Non-pigmented ciliary epithelial cell (primary cell): ENCODE measurements around the gene ADORA2A.

Source experiments
- DNase-seq: peaks from one replicate; pipeline ENCODE4 v3.0.0-alpha.2; 2010; ENCODE audit warnings: low read depth

Gene ADORA2A

DNA sequence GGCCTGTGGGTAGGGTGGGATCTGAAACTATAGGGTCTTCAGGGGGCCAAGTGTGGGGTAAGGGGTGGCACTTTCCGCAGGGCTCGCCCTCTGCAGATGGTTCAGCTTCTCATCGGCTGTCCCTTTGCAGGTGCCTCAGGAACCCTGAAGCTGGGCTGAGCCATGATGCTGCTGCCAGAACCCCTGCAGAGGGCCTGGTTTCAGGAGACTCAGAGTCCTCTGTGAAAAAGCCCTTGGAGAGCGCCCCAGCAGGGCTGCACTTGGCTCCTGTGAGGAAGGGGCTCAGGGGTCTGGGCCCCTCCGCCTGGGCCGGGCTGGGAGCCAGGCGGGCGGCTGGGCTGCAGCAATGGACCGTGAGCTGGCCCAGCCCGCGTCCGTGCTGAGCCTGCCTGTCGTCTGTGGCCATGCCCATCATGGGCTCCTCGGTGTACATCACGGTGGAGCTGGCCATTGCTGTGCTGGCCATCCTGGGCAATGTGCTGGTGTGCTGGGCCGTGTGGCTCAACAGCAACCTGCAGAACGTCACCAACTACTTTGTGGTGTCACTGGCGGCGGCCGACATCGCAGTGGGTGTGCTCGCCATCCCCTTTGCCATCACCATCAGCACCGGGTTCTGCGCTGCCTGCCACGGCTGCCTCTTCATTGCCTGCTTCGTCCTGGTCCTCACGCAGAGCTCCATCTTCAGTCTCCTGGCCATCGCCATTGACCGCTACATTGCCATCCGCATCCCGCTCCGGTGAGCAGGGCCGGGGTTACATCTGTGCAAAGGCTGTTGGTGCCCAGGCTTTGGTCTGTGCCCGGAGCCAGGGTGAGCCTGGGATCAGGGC, 5.8 kb downstream of the ADORA2A start:
- DNase-seq = no peak

DNA sequence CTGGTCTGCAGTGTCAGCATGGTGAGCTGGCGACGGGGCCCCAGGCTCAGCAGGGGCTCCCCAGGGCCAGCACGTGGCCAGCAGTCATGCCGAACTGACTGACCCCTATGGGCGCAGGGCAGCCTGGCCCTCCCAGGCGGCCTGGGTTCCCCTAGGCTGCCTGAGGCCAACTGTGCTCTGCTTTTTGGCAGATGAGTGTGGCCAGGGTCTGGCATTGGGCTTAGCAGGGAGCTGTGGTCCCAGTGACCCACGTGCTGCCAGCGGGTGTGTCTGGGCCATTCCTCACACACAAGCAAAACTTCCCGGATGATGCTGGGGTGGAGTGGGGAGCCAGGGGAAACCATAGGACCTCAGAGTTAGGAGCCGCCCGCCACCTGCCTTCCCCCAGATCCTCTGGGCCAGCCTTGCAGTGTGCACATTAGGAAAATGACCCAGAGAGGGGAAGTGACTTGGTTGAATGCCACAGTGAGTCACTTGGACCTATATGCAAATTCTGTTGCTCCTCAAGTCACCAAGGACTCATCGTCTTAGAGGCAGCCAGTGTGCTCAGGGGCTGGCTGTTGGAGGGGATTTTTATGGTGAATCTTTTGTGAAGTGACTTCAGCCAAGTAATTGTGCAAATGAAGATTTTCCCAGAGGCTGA, 6.5 kb downstream of the ADORA2A start:
- DNase-seq = no peak

DNA sequence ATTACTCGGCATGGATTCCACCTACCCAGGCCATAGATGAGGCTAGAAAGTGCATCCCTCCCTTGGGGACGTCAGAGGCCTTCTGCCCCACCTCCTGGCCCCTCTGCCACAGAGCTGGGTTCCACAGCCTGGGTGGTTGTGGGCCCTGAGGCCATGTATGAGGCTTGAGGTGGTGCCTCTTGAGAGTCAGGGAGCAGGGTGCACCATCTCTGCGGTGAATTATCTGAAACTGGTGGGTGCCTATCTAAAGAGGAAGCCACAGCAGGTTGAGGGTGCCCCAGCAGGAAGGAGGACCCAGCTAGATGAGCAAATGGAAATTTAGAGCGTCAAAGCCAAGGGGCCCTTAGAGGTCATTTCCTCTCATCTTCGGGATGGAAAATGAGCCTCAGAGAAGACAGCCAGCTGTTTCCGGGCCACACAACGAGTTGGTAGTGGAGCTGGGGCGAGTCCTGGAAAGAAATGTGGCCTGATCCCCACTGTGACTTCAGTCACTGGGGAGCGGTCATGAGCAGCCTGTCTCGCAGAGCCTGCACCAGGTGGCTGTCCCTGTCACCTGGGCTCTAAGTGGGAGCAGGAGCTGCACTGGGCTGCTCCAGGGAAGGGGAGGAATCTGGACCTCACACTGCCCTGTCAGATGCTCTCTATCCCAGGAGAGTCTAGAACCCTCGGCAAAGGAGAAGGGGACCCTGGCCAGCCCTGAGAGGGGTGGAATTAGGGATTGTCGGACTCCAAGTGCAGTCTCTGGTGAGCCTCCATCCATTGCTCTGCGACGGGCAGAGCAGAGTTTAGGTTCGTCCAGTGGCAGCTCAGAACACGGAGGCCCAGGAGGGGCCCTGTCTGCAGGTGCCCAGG, 7.3 kb downstream of the ADORA2A start:
- no peak for DNase-seq

DNA sequence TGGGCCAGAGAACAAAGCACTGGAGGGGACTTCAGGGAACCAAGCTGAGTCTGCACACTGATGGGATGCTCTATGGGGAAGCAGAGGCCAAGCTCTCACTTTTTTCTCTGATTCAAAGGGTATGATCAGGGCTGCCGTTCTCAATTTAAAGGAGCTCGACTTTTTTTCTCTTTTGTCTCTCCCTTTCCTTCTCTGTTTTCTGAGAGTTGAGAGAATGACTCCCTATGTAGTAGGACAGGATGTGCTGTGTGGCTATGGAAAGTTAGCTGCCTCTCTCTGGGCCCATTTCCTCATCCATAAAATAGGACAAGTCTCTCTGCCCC, 7.9 kb downstream of the ADORA2A start:
- DNase-seq = no peak

DNA sequence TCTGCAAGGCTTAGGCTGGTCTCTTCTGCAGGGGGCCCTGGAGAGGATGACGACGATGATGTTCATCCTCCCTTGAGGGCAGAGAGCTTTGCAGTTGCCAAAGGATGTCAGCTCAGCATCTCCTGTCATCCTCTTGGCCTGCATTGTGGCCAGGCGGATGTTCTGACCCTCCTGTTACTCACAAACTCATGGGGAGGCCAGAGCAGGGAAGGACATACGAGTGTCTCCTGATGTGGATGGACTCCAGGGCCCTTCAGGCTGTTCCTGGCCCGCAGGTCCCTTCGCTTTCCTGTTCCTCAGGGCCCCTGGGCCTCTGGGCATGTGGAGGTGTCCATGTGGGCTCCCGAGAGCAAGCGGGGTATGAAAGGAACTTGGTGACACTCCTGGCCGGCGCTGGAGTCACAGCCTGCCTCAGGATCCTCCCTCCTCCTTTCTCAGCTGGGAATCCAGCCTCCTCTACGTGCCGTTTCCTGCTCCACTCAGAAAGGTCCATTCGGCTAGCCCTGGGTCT, 8.5 kb downstream of the ADORA2A start:
- no peak for DNase-seq

DNA sequence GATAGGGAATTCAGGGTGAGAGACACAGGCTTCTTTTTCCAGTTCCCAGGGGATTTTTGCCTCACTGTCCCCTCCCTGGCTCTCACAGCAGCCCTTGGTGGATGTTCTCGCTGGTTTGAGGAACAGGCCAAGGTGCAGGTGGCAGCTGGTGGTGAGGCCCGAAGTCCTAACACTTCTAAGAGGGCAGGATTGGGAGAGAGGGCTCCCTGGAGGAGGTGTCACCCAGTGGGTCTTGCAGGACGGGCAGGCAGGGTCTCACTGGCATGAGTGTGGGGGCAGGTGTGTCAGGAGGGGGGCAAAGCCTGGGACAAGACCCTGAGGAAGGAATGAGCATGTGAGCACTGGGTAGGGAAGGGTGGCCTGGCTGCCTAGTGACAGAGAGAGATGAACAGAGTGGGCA, 9.2 kb downstream of the ADORA2A start:
- no peak for DNase-seq

DNA sequence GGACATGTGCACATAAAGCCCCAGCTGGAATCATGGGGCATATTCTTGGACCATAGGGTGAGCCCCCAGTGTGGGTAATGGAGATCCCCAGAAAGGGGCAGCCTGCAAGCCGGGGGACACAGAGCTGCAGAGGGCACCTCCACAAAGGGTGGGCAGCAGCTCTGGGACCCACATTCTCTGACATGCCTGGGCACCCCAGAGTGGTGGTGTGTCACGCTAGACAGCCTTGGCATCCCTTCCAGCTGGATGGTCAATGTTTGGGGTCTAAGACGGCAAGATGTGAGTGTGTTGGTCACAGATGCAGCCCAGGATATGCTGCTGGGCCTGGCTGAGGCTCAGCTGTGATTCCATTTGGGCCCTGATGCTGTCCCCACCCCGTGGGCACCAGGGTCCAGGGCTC, 9.7 kb downstream of the ADORA2A start:
- no peak for DNase-seq

DNA sequence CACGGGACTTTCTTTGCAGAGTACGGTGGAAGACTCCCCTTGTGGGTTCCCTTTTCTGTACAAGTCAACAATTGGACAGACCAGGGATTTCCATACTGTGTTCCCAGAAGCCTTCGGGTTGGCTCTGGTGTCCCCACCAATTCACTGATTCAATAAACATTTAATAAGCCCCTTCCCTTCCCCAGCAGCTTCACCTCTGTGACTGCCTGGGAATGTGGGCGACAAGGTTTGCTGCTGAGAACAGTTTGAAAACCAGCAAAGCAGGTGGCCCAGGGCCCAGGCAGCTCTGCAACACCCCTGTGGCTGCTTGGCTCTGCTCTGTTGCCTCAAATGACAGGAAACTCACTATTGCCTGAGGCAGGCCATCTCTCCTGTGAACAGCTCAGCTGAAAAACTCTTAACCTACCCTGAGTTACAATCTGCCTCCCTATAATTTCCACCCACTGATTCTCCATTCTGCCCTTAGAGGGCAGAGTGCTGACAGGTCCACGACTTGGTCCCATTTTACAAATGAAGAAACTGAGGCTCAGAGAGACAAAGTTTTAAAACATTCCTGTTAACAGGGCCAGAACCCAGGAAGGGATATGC, 10.4 kb downstream of the ADORA2A start:
- DNase-seq = no peak

DNA sequence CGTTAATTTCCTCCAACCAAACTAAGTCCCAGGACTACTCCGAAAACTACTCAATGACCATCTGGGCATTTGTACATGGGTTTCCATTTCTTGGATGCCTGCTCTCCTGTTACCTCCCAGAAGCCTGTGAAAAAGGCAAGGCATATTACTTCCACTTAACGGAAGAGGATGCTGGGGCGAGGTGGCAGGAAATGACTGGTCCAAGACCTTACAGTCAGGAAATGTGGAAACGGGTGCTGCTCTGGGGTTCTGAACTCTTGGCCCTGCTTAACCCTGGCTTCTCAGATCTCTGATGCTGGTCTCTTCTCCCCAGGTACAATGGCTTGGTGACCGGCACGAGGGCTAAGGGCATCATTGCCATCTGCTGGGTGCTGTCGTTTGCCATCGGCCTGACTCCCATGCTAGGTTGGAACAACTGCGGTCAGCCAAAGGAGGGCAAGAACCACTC, 12.9 kb downstream of the ADORA2A start:
- DNase-seq = no peak

DNA sequence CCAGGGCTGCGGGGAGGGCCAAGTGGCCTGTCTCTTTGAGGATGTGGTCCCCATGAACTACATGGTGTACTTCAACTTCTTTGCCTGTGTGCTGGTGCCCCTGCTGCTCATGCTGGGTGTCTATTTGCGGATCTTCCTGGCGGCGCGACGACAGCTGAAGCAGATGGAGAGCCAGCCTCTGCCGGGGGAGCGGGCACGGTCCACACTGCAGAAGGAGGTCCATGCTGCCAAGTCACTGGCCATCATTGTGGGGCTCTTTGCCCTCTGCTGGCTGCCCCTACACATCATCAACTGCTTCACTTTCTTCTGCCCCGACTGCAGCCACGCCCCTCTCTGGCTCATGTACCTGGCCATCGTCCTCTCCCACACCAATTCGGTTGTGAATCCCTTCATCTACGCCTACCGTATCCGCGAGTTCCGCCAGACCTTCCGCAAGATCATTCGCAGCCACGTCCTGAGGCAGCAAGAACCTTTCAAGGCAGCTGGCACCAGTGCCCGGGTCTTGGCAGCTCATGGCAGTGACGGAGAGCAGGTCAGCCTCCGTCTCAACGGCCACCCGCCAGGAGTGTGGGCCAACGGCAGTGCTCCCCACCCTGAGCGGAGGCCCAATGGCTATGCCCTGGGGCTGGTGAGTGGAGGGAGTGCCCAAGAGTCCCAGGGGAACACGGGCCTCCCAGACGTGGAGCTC, 13.5 kb downstream of the ADORA2A start:
- DNase-seq = no peak

DNA sequence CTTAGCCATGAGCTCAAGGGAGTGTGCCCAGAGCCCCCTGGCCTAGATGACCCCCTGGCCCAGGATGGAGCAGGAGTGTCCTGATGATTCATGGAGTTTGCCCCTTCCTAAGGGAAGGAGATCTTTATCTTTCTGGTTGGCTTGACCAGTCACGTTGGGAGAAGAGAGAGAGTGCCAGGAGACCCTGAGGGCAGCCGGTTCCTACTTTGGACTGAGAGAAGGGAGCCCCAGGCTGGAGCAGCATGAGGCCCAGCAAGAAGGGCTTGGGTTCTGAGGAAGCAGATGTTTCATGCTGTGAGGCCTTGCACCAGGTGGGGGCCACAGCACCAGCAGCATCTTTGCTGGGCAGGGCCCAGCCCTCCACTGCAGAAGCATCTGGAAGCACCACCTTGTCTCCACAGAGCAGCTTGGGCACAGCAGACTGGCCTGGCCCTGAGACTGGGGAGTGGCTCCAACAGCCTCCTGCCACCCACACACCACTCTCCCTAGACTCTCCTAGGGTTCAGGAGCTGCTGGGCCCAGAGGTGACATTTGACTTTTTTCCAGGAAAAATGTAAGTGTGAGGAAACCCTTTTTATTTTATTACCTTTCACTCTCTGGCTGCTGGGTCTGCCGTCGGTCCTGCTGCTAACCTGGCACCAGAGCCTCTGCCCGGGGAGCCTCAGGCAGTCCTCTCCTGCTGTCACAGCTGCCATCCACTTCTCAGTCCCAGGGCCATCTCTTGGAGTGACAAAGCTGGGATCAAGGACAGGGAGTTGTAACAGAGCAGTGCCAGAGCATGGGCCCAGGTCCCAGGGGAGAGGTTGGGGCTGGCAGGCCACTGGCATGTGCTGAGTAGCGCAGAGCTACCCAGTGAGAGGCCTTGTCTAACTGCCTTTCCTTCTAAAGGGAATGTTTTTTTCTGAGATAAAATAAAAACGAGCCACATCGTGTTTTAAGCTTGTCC, 14.3 kb downstream of the ADORA2A start:
- no peak for DNase-seq

DNA sequence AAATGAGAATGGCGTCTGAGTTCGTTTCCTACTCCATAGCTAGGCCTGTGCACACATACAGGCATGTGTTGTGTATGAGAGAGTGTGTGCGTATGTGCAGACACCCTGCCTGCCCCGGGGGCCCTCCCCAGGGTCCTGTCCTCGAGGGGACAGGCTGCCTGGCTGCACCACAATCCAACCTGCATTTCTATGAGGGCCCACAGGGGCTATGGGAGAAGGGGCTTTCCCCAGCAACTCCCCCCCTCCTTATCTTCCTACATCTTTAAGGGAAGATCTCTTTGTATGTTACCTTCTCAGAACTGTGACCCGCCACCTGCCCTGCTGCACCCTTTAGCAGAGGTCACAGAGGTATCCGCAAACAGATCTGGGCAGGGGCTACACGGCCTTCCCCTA, 14.9 kb downstream of the ADORA2A start:
- DNase-seq = no peak

DNA sequence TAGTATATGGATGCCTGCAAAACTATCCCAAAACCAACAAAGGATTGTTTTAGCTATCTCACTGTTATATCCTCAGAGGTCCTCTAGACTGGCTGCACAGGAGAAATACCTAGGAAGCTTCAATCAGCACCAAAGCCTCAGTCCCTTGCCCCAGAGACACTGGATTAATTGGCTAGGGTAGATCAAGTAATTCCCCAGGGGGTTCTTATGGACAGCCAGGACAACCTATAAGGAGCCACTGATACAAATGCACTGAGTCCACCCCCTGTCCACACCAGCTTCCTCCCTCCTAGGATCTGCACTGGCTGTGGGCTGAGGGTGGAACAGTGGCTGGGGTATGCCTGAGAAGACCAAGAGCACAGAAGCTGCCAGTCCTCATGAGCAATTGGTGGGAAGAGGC, 16.3 kb downstream of the ADORA2A start:
- no peak for DNase-seq

DNA sequence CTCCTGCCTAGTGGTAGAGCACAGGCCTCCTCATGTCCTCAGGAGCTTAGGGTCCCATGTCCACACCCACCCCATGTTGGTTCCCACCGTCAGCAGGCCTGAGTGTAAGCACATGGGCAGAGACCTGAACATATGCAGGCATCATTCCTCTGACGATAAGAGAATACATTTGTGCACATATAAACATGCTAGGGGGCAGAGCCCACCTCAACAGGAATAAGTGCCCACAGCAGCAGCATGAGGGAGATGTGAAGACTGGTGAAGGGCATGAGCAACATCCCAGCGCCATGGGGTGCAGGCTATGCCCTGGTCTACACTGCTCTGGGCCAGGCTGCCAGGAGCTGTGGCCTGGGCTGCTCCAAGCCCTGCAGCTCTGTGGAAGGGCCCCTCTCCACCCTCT, 16.9 kb downstream of the ADORA2A start:
- DNase-seq = no peak

DNA sequence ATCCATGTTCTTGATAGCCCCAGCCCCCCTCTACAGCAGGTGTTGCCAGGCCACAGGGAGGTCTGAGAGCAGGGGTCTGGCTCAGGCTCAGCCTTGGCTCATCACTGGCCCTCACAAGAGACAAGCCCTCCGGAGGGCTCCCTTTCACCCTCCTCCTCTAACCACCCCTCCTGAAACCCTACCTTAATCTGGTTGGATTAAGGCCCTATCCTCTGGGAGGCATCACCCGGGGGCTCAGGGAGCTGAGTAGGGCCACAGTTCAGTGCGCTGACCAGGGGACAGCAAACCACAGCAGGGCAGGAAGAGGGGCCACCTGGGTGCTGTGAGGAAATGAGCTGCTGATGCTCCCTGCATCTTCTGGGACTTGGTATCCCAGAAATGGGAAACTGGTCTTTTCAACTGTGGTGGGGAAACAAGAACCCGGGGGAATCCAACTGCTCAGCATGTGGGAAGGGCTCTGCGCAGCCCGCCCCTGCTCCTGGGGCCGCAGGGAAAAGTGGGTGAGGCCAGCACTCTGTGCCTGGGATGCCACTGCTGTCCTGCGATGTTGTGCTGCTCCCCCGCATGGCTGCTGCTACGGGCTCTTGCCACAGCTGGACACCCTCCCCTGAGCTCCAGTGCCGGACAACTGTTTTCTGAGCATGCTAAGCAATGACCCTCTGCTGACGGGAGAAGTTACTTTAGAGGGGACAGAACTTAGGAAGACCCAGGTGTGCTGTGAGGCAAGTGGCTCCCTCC, 17.5 kb downstream of the ADORA2A start:
- no peak for DNase-seq

DNA sequence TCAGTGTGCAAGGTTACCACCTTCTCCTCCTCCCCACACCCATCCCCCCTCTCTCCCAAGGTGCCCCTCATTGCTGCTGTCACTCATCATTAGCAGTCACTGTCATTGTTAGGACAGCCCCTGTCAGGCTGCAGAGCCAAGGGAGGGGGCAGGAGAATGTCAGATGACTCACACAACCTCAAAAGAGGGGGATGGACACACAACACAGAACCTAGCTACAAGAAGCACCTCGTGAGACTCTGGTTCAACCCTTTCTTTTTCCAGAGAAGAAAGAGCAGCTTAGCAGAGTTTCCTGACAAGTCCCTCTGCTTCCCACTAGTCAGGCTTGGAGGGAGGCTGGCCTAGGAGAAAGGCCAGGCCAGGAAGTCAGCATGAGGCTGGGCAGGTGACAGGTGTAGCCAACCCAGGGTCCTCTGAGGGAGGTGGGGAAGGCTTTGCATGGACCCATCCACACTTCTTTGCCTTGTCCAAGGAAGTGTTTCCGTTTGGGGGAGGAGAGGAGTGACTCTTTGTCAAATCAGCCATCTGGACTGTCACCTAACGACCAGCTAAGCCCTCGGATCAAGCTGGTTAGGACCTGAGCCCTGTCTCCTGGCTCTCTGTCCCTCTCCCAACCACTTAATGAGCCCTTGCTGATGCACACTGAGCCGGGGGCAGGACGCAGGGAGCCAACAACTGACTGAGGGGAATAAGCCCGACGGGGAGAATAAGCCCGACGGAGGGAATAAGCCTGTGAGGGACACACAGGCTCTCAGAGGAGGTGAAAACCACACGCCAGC, 18.3 kb downstream of the ADORA2A start:
- no peak for DNase-seq

DNA sequence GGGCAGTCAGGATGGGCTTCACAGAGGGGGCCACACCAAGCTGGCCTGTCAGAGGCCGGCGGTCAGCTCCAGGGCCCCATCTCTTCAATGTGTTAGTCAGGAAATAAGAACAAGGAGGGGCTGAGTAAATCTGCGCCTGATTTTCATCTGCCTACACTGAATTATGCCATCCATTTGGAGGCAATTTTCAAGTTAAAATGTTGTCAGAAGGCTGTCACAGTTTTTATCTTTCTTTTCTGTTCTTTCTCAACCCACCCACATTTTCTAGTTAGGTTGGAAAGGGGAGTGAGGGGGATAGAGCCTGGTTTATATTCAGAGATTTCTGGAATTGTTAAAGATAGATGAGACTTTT, 18.8 kb downstream of the ADORA2A start:
- no peak for DNase-seq

DNA sequence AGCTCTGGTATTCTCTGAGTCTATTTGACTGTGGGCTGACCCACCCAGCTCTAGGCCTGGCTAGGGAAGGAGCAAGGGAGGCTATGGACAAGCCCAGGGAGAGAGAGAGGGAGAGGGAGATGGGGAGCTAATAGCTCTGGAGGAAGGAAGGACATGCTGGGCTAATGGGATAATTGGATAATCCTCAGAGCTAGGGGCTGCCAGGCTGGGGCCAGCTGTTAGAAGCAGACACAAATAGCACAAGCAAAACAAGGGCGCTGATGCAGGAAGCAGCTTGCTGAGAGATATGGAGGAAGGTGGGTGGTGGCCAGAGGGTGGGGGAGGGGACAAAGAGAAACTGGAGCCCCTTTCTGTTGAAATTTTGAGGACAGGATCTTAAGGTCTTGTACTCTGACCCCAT, 23.2 kb downstream of the ADORA2A start:
- no peak for DNase-seq

DNA sequence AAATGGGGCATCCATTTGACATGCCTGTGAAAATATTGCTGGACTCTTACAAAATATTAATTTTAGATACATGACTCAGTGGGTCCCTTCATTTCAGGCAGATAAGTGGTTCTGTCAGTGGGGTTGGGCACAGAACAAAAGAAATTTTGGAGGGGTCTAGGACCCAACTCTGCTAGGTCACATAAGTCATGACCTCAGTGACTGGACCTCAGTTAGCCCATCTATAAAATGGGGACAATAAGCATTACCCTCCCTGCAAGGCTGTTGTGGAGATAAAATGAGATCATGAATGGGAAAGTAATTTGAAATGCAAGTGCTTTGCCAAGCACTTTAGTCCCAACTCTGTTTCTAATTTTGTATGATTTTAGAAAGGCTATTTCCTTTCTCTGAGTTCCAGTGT, 23.8 kb downstream of the ADORA2A start:
- DNase-seq = no peak
